Tibial artery (tissue), 4 donors: ENCODE results near the gene BCLAF1.

Experiments
- DNase-seq, 2 donors: peaks; one replicate each; pipeline ENCODE4 v3.0.0-alpha.2; 2019
- H3K27ac ChIP-seq, 2 donors: fragments of 200-600 bp; sonication (generic) in 1 of 2; 1 replicate in 1 of 2; 2 replicates in 1 of 2; pipeline ENCODE4 v1.5.1; 2018 to 2019; ENCODE audit warnings: mild to moderate bottlenecking in 1 of 2
- H3K27me3 ChIP-seq, 2 donors: fragments of 200-600 bp; sonication (generic) in 1 of 2; one replicate each; pipeline versions ENCODE4 v1.5.1 to v1.6.0; 2016 to 2019
- H3K36me3 ChIP-seq, 3 donors: fragments of 200-600 bp; sonication (generic) in 2 of 3; one replicate each; pipeline ENCODE4 v1.5.1; 2016 to 2019; ENCODE audit warnings: mild to moderate bottlenecking in 2 of 3
- H3K4me1 ChIP-seq, 4 donors: fragments of 200-600 bp; sonication (generic) in 2 of 4; 1 replicate in 3 of 4; 2 replicates in 1 of 4; pipeline ENCODE4 v1.5.1; 2016 to 2019
- H3K4me3 ChIP-seq, 2 donors: fragments of 200-600 bp; sonication (generic) in 1 of 2; 1 replicate in 1 of 2; 2 replicates in 1 of 2; pipeline ENCODE4 v1.5.1; 2018 to 2019; ENCODE audit warnings: mild to moderate bottlenecking in 2 of 2
- H3K9me3 ChIP-seq, 3 donors: fragments of 200-600 bp; sonication (generic) in 1 of 3; one replicate each; pipeline ENCODE4 v1.5.1; 2016 to 2019
- intact Hi-C: fragments of 100-400 bp; cut with DNase I; formaldehyde crosslinking; loops from one replicate; pipeline ENCODE4 v1.15.0; 2023; ENCODE audit warnings: low total_unique reads
- TF ChIP-seq, protein P1 (sequence below), 2 experiments: fragments of 200-600 bp in 1 of 2; fragments of 450-650 bp in 1 of 2; IDR thresholded peaks; one replicate each; pipeline ENCODE4 v1.5.1; 2017 to 2019; ENCODE audit warnings: antibody characterized with exemption in 2 of 2, mild to moderate bottlenecking in 1 of 2, moderate library complexity in 1 of 2

BCLAF1 gene

DNA sequence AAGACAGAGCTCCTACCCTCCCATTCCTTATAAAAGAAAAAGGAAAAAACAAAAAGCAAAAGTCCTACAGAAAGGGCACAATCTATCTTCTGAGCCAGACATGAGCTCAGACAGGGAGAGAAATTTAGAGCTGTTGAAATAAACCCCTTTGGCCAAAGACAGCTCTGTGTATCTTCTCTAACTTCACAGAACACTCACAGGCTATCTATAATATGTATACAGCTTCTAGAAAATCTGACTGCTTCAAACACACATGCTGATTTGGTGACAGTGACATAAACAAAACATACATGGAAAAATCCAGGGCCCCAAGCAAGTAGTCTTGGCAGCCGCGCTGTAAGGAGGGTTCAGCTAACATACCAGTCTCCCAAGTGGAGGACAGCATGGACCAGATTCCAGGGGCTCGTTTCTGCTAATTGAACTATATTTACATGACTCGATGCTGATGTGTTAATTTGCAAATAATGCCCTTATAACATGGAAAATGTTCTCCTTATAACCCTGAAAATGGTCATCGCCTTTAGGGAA lies 76.6 kb downstream of the BCLAF1 start:
- Histone ChIP-seq H3K27me3 (no peaks in the 10 kb centered on the region), H3K4me3 (no peak overlapping the region), H3K9me3 (no peaks in the 10 kb centered on the region), H3K36me3 (no peaks in the 10 kb centered on the region), H3K27ac (no peak overlapping the region), H3K4me1 (no peaks in the 10 kb centered on the region)
- TF ChIP-seq, protein P1, sequence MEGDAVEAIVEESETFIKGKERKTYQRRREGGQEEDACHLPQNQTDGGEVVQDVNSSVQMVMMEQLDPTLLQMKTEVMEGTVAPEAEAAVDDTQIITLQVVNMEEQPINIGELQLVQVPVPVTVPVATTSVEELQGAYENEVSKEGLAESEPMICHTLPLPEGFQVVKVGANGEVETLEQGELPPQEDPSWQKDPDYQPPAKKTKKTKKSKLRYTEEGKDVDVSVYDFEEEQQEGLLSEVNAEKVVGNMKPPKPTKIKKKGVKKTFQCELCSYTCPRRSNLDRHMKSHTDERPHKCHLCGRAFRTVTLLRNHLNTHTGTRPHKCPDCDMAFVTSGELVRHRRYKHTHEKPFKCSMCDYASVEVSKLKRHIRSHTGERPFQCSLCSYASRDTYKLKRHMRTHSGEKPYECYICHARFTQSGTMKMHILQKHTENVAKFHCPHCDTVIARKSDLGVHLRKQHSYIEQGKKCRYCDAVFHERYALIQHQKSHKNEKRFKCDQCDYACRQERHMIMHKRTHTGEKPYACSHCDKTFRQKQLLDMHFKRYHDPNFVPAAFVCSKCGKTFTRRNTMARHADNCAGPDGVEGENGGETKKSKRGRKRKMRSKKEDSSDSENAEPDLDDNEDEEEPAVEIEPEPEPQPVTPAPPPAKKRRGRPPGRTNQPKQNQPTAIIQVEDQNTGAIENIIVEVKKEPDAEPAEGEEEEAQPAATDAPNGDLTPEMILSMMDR (IDR thresholded peaks at IDR 0.05): no peak
- intact Hi-C loops: no loop called here
- no peak for DNase-seq

DNA sequence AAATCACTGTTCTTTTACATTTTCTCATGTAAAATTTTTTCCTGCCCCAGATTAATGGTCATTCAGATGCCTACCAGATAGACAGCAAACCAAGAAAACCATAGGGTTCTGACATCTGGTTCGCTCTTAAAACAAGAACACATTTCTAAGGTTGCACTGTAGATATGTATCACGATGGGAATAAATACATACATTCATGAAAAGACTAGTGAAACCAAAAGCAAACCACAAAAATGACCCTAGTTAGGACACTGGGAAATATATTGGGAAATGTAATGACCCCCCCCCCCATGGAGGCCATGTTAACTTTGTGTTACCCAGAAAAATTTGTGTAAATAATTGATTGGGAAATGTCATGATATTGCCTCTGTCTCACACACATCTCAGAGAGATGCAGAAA lies 77.0 kb downstream of the BCLAF1 start:
- TF ChIP-seq, protein P1 (IDR thresholded peaks at IDR 0.05): no peak
- no peaks in the 10 kb centered on the region for H3K36me3 ChIP-seq
- no peaks in the 10 kb centered on the region for H3K9me3 ChIP-seq
- DNase-seq: no peak
- no peak overlapping the region for H3K27ac ChIP-seq
- no peaks in the 10 kb centered on the region for H3K27me3 ChIP-seq
- no peak overlapping the region for H3K4me3 ChIP-seq
- no peaks in the 10 kb centered on the region for H3K4me1 ChIP-seq
- intact Hi-C loops: no loop called here

DNA sequence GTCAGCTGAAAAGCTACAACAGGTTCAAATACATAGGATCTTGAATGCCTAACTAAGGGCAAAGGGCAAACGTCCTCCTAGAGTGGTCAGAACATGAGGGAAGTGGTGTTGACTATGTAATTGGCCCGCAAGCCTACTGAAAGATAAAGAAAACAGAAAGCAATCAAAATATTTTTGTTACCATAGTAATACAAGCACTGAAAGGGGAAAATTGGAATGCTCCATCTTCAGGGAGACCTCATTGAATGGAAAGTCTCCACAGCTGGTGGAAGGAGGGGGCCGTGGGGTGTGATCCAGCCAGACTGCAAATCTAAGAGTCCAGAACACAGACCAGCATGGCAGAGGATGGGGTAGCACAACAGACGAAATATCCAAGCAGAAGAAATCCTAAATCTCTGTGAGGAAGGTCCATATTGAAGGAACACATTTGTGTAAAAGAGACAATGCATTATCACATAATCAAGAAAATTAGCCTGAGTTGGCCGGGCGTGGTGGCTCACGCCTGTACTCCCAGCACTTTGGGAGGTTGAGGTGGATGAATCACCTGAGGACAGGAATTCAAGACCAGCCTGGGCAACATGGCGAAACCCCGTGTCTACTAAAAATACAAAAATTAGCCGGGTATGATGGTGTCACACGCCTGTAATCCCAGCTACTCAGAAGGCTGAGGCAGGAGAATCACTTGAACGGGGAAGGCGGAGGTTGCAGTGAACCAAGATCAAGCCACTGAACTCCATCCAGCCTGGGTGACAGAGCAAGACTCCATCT lies 79.1 kb downstream of the BCLAF1 start:
- H3K4me3 ChIP-seq: no peak overlapping the region
- no peaks in the 10 kb centered on the region for H3K4me1 ChIP-seq
- intact Hi-C loops: no loop called here
- H3K27ac ChIP-seq: no peak overlapping the region
- no peak for DNase-seq
- H3K36me3 ChIP-seq: no peaks in the 10 kb centered on the region
- no peaks in the 10 kb centered on the region for H3K27me3 ChIP-seq
- TF ChIP-seq, protein P1 (IDR thresholded peaks at IDR 0.05): no peak
- no peaks in the 10 kb centered on the region for H3K9me3 ChIP-seq

DNA sequence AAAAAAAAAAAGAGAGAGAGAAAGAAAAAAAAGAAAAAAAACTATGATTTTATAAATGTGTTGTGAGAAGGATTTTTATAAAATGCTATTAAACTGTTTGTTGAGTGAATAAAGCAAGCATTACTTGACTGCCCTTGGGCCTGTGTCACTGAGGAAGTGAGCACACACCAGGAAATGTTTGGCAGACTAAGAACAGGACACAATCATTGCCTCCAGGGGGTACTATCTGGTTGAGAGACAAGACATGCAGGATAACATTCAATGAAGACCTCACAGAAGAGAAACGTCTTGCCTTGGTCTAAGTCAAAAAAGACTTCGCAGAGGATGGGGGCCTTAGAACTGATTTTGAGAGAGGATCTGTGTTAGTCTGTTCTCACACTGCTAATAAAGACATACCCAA lies 80.2 kb downstream of the BCLAF1 start:
- no peaks in the 10 kb centered on the region for H3K9me3 ChIP-seq
- DNase-seq: no peak
- H3K4me1 ChIP-seq: no peaks in the 10 kb centered on the region
- TF ChIP-seq, protein P1 (IDR thresholded peaks at IDR 0.05): no peak
- intact Hi-C loops: no loop called here
- H3K36me3 ChIP-seq: no peaks in the 10 kb centered on the region
- no peak overlapping the region for H3K4me3 ChIP-seq
- no peak overlapping the region for H3K27ac ChIP-seq
- no peaks in the 10 kb centered on the region for H3K27me3 ChIP-seq

DNA sequence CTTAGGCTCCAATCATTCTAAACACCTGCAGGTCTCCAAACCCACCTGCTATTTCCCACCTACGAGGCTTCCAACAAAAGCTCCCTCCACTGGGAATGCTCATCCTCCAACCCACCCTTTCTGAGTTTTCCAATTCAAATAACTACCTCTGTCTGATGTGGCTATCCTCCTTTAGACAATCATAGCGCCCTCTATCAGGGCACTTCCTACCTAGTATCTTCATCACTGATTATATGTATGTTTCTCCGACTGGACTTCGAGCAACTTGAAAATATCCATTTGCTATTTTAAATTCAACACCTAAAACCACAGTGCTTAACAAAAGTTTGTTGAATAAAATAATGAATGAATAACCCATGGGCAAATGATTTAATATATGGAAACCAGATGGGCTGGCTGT lies 80.9 kb downstream of the BCLAF1 start:
- TF ChIP-seq, protein P1 (IDR thresholded peaks at IDR 0.05): no peak
- intact Hi-C loops: no loop called here
- H3K36me3 ChIP-seq: no peaks in the 10 kb centered on the region
- no peak for DNase-seq
- no peaks in the 10 kb centered on the region for H3K27me3 ChIP-seq
- no peak overlapping the region for H3K4me3 ChIP-seq
- H3K9me3 ChIP-seq: no peaks in the 10 kb centered on the region
- H3K27ac ChIP-seq: no peak overlapping the region
- H3K4me1 ChIP-seq: no peaks in the 10 kb centered on the region
